ENCODE data around the gene SACM1L. TPM values are rescaled to one million over a fixed set of nuclear protein-coding genes. Genes with fewer than 3 reads are reported as not detected.

SACM1L gene
- total RNA-seq: 10 to 100 TPM; 26.9 to 32.1 TPM
- long read RNA-seq, transcript SACM1L-201 (20 exons, 3,723 nt): major isoform, 44 of 55 reads
- long read RNA-seq, partial matches to known transcripts: 2 of 55 reads
- long read RNA-seq, other reads (novel, unspliced or antisense): 6 of 55 reads

GRCh38 chr3:45688882-45689786 is at the start of gene SACM1L:
TSS of gene SACM1L (plus strand) at chr3:45689396. CDS start at chr3:45689466, 70 bp downstream.
- ATAC-seq: peak; percentile 97 to 98
- intact Hi-C loops (cut with DNase I): no loop called here
- DNase-seq: peak; percentile 97

- DNase-seq (no peak), ATAC-seq (peak in 1 of 2 donors; percentile 25)
- intact Hi-C loops (cut with DNase I): no loop called here
Measured at GRCh38 chr3:45640091-45640507, 49.1 kb upstream of the SACM1L start.

- no peak for DNase-seq
- intact Hi-C loops (cut with DNase I): no loop called here
- no peak for ATAC-seq
Measured at GRCh38 chr3:45640724-45641361, 48.4 kb upstream of the SACM1L start.

GRCh38 chr3:45641756-45642155 is 47.4 kb upstream of the SACM1L start:
- DNase-seq: no peak
- intact Hi-C loops (cut with DNase I): no loop called here
- ATAC-seq: no peak

GRCh38 chr3:45642731-45643152 is 46.5 kb upstream of the SACM1L start:
- ATAC-seq (peak in 1 of 2 donors; percentile 29), DNase-seq (no peak)
- intact Hi-C loops (cut with DNase I): no loop called here

- DNase-seq (no peak), ATAC-seq (peak in 1 of 2 donors; percentile 38)
- intact Hi-C loops (cut with DNase I): no loop called here
Measured at GRCh38 chr3:45644063-45644790, 45.0 kb upstream of the SACM1L start.

GRCh38 chr3:45644791-45645201 is 44.4 kb upstream of the SACM1L start:
- ATAC-seq: peak in 1 of 2 donors; percentile 29
- intact Hi-C loops (cut with DNase I): no loop called here

GRCh38 chr3:45646051-45646585 is 43.1 kb upstream of the SACM1L start:
- intact Hi-C loops (cut with DNase I): no loop called here
- no peak for DNase-seq
- ATAC-seq: peak; percentile 42 to 45

More at GRCh38 chr3:45644791-45645201, 44.4 kb upstream of the SACM1L start:
- DNase-seq: no peak

- no peak for DNase-seq
- peak; percentile 72 to 82 for ATAC-seq
- intact Hi-C loops (cut with DNase I): no loop called here
Measured at GRCh38 chr3:45647148-45647619, 42.0 kb upstream of the SACM1L start.

GRCh38 chr3:45653205-45653604 is 36.0 kb upstream of the SACM1L start:
- intact Hi-C loops (cut with DNase I): loop anchor here (10.0 kb wide), 2 partner anchors 58 to 428 kb away; partner anchors contain the start of genes LIMD1 (in 1 of the 2) and TMEM158 (in 1 of the 2)
- ATAC-seq: no peak

GRCh38 chr3:45654397-45654944 is 34.7 kb upstream of the SACM1L start:
- ATAC-seq (no peak), DNase-seq (no peak)
- intact Hi-C loops (cut with DNase I): loop anchor here (2.0 to 10.0 kb wide), 3 partner anchors 60 to 430 kb away; partner anchors contain the start of genes LIMD1 (in 1 of the 2) and TMEM158 (in 1 of the 2)

More at GRCh38 chr3:45653205-45653604, 36.0 kb upstream of the SACM1L start:
- no peak for DNase-seq

- DNase-seq: no peak
- ATAC-seq: peak in 1 of 2 donors; percentile 7
- intact Hi-C loops (cut with DNase I): loop anchor here (2.0 to 10.0 kb wide), 5 partner anchors 61 to 431 kb away; partner anchors contain the start of genes LIMD1 (in 1 of the 2) and TMEM158 (in 1 of the 2)
Measured at GRCh38 chr3:45655906-45656305, 33.3 kb upstream of the SACM1L start.

GRCh38 chr3:45656575-45657363 is 32.4 kb upstream of the SACM1L start:
- intact Hi-C loops (cut with DNase I): loop anchor here (2.0 to 10.0 kb wide), 4 partner anchors 62 to 432 kb away; partner anchors contain the start of genes LIMD1 (in 1 of the 2) and TMEM158 (in 1 of the 2)
- peak; percentile 84 to 88 for ATAC-seq
- peak; percentile 94 for DNase-seq

GRCh38 chr3:45657853-45658252 is 31.3 kb upstream of the SACM1L start:
- intact Hi-C loops (cut with DNase I): loop anchor here (2.0 to 10.0 kb wide), 4 partner anchors 63 to 433 kb away; partner anchors contain the start of genes LIMD1 (in 1 of the 2) and TMEM158 (in 1 of the 2)

GRCh38 chr3:45659661-45660566 is 29.3 kb upstream of the SACM1L start:
- intact Hi-C loops (cut with DNase I): loop anchor here (10.0 kb wide), 2 partner anchors 65 to 435 kb away; partner anchors contain the start of genes LIMD1 (in 1 of the 2) and TMEM158 (in 1 of the 2)
- peak; percentile 68 for DNase-seq
- ATAC-seq: peak; percentile 61 to 69

More at GRCh38 chr3:45657853-45658252, 31.3 kb upstream of the SACM1L start:
- DNase-seq: no peak
- no peak for ATAC-seq

GRCh38 chr3:45660567-45660901 is 28.7 kb upstream of the SACM1L start:
- intact Hi-C loops (cut with DNase I): no loop called here
- no peak for DNase-seq
- ATAC-seq: no peak

All from left cardiac atrium (tissue), 4 donors.